ENCODE data around the gene SUV39H1.
"Not testable (repeated sequence)": the region's sequence is repeated elsewhere in the genome, so short reads cannot be mapped to it uniquely, and the experiment has no call there.

Gene SUV39H1

DNA sequence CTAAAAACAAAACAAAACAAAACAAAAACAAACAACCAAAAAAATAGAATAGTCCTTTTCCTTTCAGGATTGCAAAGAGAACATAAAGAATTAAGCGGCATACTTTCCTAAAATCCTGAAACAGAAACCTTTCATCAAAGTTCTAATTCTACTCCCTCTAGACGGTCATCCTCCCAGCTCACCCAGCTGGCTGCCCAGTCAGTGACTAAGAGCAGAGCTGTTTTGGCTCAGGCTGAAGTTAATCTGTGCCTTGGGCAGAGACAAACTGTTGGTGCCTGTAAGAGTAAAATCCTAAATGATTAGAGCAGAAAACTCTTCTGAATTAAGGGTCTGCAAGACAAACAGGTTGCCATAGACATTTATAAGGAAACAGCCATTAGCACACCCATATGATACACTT, 30.5 kb upstream of the SUV39H1 start:
- TF ChIP-seq, protein P1, sequence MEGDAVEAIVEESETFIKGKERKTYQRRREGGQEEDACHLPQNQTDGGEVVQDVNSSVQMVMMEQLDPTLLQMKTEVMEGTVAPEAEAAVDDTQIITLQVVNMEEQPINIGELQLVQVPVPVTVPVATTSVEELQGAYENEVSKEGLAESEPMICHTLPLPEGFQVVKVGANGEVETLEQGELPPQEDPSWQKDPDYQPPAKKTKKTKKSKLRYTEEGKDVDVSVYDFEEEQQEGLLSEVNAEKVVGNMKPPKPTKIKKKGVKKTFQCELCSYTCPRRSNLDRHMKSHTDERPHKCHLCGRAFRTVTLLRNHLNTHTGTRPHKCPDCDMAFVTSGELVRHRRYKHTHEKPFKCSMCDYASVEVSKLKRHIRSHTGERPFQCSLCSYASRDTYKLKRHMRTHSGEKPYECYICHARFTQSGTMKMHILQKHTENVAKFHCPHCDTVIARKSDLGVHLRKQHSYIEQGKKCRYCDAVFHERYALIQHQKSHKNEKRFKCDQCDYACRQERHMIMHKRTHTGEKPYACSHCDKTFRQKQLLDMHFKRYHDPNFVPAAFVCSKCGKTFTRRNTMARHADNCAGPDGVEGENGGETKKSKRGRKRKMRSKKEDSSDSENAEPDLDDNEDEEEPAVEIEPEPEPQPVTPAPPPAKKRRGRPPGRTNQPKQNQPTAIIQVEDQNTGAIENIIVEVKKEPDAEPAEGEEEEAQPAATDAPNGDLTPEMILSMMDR (IDR thresholded peaks at IDR 0.05; ENCODE audit: insufficient read depth, low read depth, low read length, missing control alignments): no peak
- no peak overlapping the region for H3K4me3 ChIP-seq (ENCODE audit: low read length)
- DNase-seq (ENCODE audit: low read depth): peak; percentile 22

DNA sequence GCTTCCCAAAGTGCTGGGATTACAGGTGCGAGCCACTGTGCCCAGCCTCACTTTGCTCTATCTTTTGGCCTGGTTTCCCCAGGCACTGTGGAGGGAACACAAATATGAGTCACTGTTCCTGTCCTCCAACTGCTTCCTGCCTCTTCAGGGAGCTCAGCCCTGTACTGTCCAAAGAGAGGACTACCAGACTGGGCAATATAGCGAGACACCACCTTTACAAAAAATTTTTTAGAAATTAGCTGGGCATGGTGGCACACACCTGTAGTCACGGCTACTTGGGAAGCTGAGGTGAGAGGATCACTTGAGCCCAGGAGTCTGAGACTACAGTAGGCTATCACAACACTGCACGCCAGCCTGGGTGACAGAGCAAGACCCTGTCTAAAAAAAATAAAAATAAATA, 29.9 kb upstream of the SUV39H1 start:
- DNase-seq (ENCODE audit: low read depth): no peak
- H3K4me3 ChIP-seq (ENCODE audit: low read length): no peak overlapping the region
- TF ChIP-seq, protein P1 (IDR thresholded peaks at IDR 0.05; ENCODE audit: insufficient read depth, low read depth, low read length, missing control alignments): no peak

DNA sequence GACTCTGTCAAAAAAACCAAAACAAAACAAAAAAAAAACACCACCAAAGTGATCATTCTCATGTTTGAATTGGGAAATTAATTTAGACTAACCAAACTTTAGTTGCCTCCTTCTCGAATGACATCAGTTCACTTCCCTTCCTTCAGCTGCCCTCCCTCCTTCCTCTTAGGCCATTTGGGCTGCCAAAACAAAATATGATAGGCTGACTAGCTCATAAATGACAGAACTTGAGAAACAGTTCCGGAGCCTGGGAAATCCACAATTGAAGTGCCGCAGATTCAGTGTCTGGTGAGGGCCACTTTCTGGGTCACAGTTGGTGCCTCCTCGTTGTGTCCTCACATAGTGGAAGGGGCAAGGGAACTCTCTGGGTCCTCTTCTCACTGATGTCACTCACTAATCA, 29.0 kb upstream of the SUV39H1 start:
- TF ChIP-seq, protein P1 (IDR thresholded peaks at IDR 0.05; ENCODE audit: insufficient read depth, low read depth, low read length, missing control alignments): no peak
- no peak overlapping the region for H3K4me3 ChIP-seq (ENCODE audit: low read length)
- no peak for DNase-seq (ENCODE audit: low read depth)

GRCh38 chrX:48668187-48668586, 28.3 kb upstream of the SUV39H1 start:
- DNase-seq (ENCODE audit: low read depth): not testable (repeated sequence)

GRCh38 chrX:48676106-48676892, 20.2 kb upstream of the SUV39H1 start:
- H3K4me3 ChIP-seq (ENCODE audit: low read length): peak overlapping the region; percentile 64
- TF ChIP-seq, protein P1 (IDR thresholded peaks at IDR 0.05; ENCODE audit: insufficient read depth, low read depth, low read length, missing control alignments): no peak
- DNase-seq (ENCODE audit: low read depth): peak; percentile 85

More at GRCh38 chrX:48668187-48668586, 28.3 kb upstream of the SUV39H1 start:
- H3K4me3 ChIP-seq (ENCODE audit: low read length): not testable (repeated sequence)

DNA sequence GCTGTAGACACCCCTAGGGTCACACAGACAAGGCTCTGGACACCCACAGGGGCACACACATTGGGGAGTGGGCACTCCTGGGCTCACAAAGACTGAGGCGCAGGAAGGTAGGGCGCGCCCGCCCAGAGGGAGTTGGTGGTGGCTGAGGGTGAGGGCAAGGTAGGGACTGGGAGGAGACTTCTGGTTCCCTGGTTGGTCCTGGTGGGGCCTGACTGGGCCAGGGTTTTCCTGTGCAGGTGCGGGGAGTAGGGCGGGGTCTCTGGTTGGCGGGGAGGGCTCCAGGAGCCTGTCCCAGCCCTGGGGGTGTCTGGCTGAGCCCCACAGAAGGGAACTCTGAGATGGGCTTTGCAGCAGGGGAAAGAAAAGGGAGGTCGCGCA, 19.7 kb upstream of the SUV39H1 start:
- DNase-seq (ENCODE audit: low read depth): peak; percentile 4
- TF ChIP-seq, protein P1 (IDR thresholded peaks at IDR 0.05; ENCODE audit: insufficient read depth, low read depth, low read length, missing control alignments): no peak
- peak overlapping the region; percentile 64 for H3K4me3 ChIP-seq (ENCODE audit: low read length)

GRCh38 chrX:48677516-48677915, 19.0 kb upstream of the SUV39H1 start:
- TF ChIP-seq, protein P1 (IDR thresholded peaks at IDR 0.05; ENCODE audit: insufficient read depth, low read depth, low read length, missing control alignments): no peak
- DNase-seq (ENCODE audit: low read depth): no peak
- H3K4me3 ChIP-seq (ENCODE audit: low read length): no peak overlapping the region

DNA sequence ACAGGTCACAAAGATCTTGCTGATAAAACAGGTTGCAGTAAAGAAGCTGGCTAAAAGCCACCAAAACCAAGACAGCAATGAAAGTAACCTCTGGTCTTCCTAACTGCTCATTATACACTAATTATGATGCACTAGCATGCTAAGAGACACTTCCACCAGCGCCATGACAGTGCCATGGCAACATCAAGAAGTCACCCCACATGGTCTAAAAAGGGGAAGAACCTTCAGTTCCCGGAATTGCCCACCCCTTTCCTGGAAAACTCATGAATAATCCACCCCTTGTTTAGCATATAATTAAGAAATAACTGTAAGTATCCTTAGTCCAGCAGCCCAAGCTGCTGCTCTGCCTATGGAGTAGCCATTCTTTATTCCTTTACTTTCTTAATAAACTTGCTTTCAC, 16.1 kb upstream of the SUV39H1 start:
- H3K4me3 ChIP-seq (ENCODE audit: low read length); DNase-seq (ENCODE audit: low read depth): not testable (repeated sequence)

DNA sequence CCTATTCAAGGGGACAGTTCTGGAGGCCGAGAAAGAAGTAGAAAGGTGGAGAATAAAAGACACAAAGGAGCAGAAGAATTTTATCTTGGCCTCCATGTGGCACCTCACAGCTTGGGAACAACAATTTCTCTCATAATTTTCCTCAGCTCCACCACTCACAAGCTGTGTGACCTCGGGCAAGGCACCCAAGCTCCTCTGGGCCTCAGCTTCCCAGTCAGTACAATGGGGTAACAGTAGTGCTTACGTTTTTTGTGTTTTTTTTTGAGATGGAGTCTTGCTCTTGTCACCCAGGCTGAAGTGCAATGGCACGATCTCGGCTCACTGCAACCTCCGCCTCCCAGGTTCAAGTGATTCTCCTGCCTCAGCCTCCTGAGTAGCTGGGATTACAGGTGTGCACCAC, 15.6 kb upstream of the SUV39H1 start:
- not testable (repeated sequence) for H3K4me3 ChIP-seq (ENCODE audit: low read length); DNase-seq (ENCODE audit: low read depth)

All from epithelial cell of esophagus (primary cell).